ENCODE results near the gene MUC5AC.

Gene MUC5AC

GRCh38 chr11:1204381-1205101 lies 46.8 kb downstream of the MUC5AC start:
- Histone ChIP-seq H3K36me3 (ENCODE audit: control insufficient read depth in 2 of 2, insufficient read depth in 2 of 2, low read length in 2 of 2) (no peaks in the 10 kb centered on the region), H3K9me3 (ENCODE audit: control insufficient read depth in 2 of 2, low read length in 2 of 2) (no peaks in the 10 kb centered on the region), H3K27me3 (ENCODE audit: control insufficient read depth in 2 of 2, insufficient read depth in 2 of 2, low read length in 2 of 2) (peaks cover 4 to 15% of the 10 kb centered on the region in 2 donors)

GRCh38 chr11:1205121-1205986 lies 47.6 kb downstream of the MUC5AC start:
- Histone ChIP-seq H3K9ac (ENCODE audit: low read depth in 1 of 2, low read length in 2 of 2) (no peak overlapping the region), H3K9me3 (ENCODE audit: control insufficient read depth in 2 of 2, low read length in 2 of 2) (no peaks in the 10 kb centered on the region), H3K4me1 (ENCODE audit: control insufficient read depth in 2 of 2, insufficient read depth in 2 of 2, low read length in 2 of 2) (peaks cover 12% of the 10 kb centered on the region in 2 donors), H3K27ac (ENCODE audit: low read depth in 2 of 2, low read length in 2 of 2) (no peak overlapping the region), H3K4me3 (ENCODE audit: low read length in 2 of 2) (no peak overlapping the region), H3K27me3 (ENCODE audit: control insufficient read depth in 2 of 2, insufficient read depth in 2 of 2, low read length in 2 of 2) (peaks cover 0 to 8% of the 10 kb centered on the region in 2 donors), H3K36me3 (ENCODE audit: control insufficient read depth in 2 of 2, insufficient read depth in 2 of 2, low read length in 2 of 2) (no peaks in the 10 kb centered on the region)

More at GRCh38 chr11:1204381-1205101, 46.8 kb downstream of the MUC5AC start:
- Histone ChIP-seq H3K4me1 (ENCODE audit: control insufficient read depth in 2 of 2, insufficient read depth in 2 of 2, low read length in 2 of 2) (peaks cover 12 to 17% of the 10 kb centered on the region in 2 donors), H3K27ac (ENCODE audit: low read depth in 2 of 2, low read length in 2 of 2) (no peak overlapping the region), H3K4me3 (ENCODE audit: low read length in 2 of 2) (no peak overlapping the region), H3K9ac (ENCODE audit: low read depth in 1 of 2, low read length in 2 of 2) (no peak overlapping the region)

DNA sequence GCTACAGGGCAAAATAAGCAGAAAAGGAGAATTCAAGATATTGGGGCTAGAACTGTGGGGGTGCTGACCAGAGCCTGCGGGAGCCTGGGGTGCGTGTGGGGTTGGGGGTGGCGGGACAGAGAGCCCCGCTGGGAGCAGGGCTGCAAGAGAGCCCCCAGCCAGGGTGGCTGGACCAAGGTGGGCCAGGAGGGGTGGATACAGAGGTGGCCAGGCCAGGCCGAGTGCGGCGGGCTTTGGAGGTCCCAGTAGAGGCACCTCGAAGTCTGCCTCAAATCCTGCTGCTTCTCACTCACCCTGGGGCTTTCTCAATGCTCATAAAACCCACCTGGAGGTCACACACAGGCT lies 48.2 kb downstream of the MUC5AC start:
- no peak overlapping the region for H3K27ac ChIP-seq (ENCODE audit: low read depth in 2 of 2, low read length in 2 of 2)
- no peaks in the 10 kb centered on the region for H3K36me3 ChIP-seq (ENCODE audit: control insufficient read depth in 2 of 2, insufficient read depth in 2 of 2, low read length in 2 of 2)
- no peaks in the 10 kb centered on the region for H3K9me3 ChIP-seq (ENCODE audit: control insufficient read depth in 2 of 2, low read length in 2 of 2)
- H3K27me3 ChIP-seq (ENCODE audit: control insufficient read depth in 2 of 2, insufficient read depth in 2 of 2, low read length in 2 of 2), result peaks cover 0 to 5% of the 10 kb centered on the region in 2 donors
- no peak overlapping the region for H3K9ac ChIP-seq (ENCODE audit: low read depth in 1 of 2, low read length in 2 of 2)
- H3K4me1 ChIP-seq (ENCODE audit: control insufficient read depth in 2 of 2, insufficient read depth in 2 of 2, low read length in 2 of 2), result peaks cover 10 to 12% of the 10 kb centered on the region in 2 donors
- H3K4me3 ChIP-seq (ENCODE audit: low read length in 2 of 2), result no peak overlapping the region

DNA sequence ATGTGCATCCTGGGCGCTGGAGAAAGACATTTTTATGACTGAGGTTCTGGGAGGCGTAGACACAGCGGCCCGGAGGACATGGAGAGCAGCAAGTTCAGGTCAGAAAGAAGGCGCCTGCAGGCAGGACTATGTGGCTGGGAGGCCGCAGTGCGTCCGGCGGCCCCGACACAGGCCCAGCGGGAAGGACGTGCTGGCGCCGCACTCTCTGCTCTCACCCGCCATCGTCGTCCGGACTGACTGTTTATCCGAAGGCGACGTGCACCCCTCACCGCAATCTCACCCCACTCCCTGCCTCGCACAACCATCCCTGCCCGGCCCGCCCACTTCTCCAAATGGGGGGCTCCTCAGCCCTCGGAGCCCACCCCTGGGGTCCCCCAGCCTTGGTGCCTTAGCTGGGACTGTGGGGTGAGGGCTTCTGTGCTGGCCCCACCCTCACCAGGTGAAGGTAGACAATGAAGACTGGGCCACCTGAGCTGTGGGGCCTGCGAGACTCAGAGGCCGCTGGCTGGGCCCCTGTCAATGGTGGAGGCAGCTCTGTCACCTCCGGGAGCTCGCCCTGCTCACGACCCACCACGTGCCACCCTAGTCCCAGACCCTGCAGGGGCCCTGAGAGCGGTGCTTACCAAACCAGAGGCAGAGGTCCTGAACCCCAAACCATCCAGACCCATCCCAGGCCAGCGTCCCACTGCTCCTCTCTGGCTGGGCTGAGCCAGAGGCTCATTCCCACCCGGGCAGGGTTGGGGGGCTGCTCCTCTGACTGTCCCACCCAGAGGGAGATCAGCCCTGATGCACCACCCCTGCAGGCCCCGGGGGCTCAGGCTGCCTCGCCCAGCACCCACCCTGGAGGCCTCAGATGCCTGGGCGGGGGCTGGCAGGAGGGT lies 48.9 kb downstream of the MUC5AC start:
- H3K36me3 ChIP-seq (ENCODE audit: control insufficient read depth in 2 of 2, insufficient read depth in 2 of 2, low read length in 2 of 2), result no peaks in the 10 kb centered on the region
- H3K27ac ChIP-seq (ENCODE audit: low read depth in 2 of 2, low read length in 2 of 2), result no peak overlapping the region
- H3K27me3 ChIP-seq (ENCODE audit: control insufficient read depth in 2 of 2, insufficient read depth in 2 of 2, low read length in 2 of 2), result no peaks in the 10 kb centered on the region
- no peak overlapping the region for H3K4me3 ChIP-seq (ENCODE audit: low read length in 2 of 2)
- no peak overlapping the region for H3K9ac ChIP-seq (ENCODE audit: low read depth in 1 of 2, low read length in 2 of 2)
- H3K4me1 ChIP-seq (ENCODE audit: control insufficient read depth in 2 of 2, insufficient read depth in 2 of 2, low read length in 2 of 2), result peaks cover 10 to 12% of the 10 kb centered on the region in 2 donors
- peaks cover under 1 to 3% of the 10 kb centered on the region in 2 donors for H3K9me3 ChIP-seq (ENCODE audit: control insufficient read depth in 2 of 2, low read length in 2 of 2)

DNA sequence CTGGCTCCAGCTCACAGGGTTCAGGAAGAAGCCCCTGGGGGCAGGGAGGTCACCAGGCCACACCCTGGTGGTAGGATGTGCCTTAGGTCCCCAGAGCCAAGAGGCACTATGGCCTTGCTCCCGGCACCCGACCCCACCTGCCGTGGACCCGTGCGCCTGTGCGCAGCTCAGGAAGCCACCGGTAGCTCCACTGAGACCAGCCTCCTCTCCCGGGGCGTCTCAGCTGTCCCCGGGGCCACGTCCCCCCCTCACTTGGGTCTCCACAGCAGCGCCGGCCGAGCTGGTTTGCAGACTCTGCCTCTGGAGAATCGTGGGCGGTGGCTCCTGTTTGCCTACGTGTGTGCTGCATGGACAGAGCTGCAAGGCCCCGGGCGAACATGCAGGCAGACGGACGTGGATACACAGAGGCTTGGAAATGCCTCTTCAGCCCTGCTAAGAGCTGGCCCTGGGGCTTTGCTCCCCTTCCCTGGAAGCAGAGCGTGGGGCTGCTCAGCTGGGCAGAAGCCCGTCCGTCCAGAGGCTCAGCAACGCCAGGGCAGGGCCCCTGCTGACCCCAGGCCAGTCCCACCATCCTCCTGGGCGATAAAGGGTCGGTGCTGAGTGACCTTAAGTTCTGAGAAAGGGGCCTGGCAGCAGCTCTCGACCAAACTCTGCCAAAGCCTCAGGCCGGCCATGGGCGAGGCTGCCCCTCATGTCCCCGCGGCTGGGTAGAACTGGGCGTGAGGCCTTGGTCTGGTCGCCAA lies 49.8 kb downstream of the MUC5AC start:
- H3K36me3 ChIP-seq (ENCODE audit: control insufficient read depth in 2 of 2, insufficient read depth in 2 of 2, low read length in 2 of 2), result no peaks in the 10 kb centered on the region
- H3K27me3 ChIP-seq (ENCODE audit: control insufficient read depth in 2 of 2, insufficient read depth in 2 of 2, low read length in 2 of 2), result no peaks in the 10 kb centered on the region
- H3K4me1 ChIP-seq (ENCODE audit: control insufficient read depth in 2 of 2, insufficient read depth in 2 of 2, low read length in 2 of 2), result peaks cover 10 to 12% of the 10 kb centered on the region in 2 donors
- H3K27ac ChIP-seq (ENCODE audit: low read depth in 2 of 2, low read length in 2 of 2), result no peak overlapping the region
- H3K9ac ChIP-seq (ENCODE audit: low read depth in 1 of 2, low read length in 2 of 2), result no peak overlapping the region
- no peak overlapping the region for H3K4me3 ChIP-seq (ENCODE audit: low read length in 2 of 2)
- peaks cover 5 to 8% of the 10 kb centered on the region in 2 donors for H3K9me3 ChIP-seq (ENCODE audit: control insufficient read depth in 2 of 2, low read length in 2 of 2)

DNA sequence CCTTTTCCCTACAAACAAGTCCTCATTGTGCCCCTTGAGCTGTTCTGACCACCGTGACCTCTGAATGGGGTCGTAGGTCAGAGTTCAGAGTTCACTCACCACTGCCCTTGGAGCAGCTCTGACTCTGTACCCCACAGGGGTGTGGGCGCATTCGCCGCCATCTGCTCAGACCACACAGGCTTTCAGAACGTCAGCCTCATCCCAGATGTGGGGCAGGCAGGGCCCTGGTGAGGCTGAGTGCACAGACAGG lies 50.3 kb downstream of the MUC5AC start:
- no peak overlapping the region for H3K4me3 ChIP-seq (ENCODE audit: low read length in 2 of 2)
- H3K4me1 ChIP-seq (ENCODE audit: control insufficient read depth in 2 of 2, insufficient read depth in 2 of 2, low read length in 2 of 2), result peaks cover 10 to 11% of the 10 kb centered on the region in 2 donors
- no peak overlapping the region for H3K9ac ChIP-seq (ENCODE audit: low read depth in 1 of 2, low read length in 2 of 2)
- peaks cover 5 to 8% of the 10 kb centered on the region in 2 donors for H3K9me3 ChIP-seq (ENCODE audit: control insufficient read depth in 2 of 2, low read length in 2 of 2)
- no peak overlapping the region for H3K27ac ChIP-seq (ENCODE audit: low read depth in 2 of 2, low read length in 2 of 2)
- no peaks in the 10 kb centered on the region for H3K27me3 ChIP-seq (ENCODE audit: control insufficient read depth in 2 of 2, insufficient read depth in 2 of 2, low read length in 2 of 2)
- H3K36me3 ChIP-seq (ENCODE audit: control insufficient read depth in 2 of 2, insufficient read depth in 2 of 2, low read length in 2 of 2), result no peaks in the 10 kb centered on the region

DNA sequence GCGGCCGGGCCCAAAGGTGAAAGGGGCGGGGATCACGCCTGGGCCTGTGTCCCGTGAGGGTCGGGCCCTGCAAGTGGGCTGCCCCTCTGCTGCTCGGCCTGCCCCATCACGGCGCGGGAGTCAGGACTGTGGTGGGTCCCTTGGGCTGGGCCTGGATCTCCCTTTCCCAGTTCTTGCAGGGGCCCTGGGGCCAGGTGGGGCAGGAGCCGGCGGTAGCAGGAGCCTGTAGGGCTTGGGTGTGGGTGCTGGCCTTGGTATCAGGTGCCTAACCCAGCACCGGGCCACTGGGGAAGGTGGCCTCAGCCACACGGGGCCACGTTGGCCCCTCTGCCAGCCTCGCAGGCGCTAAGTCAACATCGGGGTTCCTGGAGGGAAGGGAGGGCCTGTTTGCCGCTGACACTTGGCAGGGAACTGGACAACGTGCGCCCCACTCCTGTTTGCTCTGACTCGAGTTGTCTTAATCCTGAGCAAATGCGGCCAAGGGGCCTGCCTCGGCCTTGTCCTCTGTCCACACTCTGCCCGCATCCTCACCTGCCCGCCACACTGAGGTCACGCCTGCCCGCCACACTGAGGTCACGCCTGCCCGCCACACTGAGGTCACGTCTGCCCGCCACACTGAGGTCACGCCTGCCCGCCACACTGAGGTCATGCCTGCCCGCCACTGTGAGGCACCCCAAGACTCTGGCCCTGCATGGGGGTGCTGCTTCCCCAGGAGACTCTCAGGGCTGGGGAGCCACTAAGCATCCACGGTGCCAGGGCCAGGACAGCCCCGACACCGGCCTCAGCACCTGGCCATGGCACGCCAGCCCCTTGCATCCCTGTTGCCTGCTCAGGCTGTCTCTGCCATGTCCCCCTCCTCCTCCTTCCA lies 50.9 kb downstream of the MUC5AC start:
- H3K9ac ChIP-seq (ENCODE audit: low read depth in 1 of 2, low read length in 2 of 2), result no peak overlapping the region
- H3K27me3 ChIP-seq (ENCODE audit: control insufficient read depth in 2 of 2, insufficient read depth in 2 of 2, low read length in 2 of 2), result no peaks in the 10 kb centered on the region
- no peaks in the 10 kb centered on the region for H3K36me3 ChIP-seq (ENCODE audit: control insufficient read depth in 2 of 2, insufficient read depth in 2 of 2, low read length in 2 of 2)
- peaks cover 5 to 8% of the 10 kb centered on the region in 2 donors for H3K9me3 ChIP-seq (ENCODE audit: control insufficient read depth in 2 of 2, low read length in 2 of 2)
- H3K4me1 ChIP-seq (ENCODE audit: control insufficient read depth in 2 of 2, insufficient read depth in 2 of 2, low read length in 2 of 2), result peaks cover 4 to 6% of the 10 kb centered on the region in 2 donors
- H3K4me3 ChIP-seq (ENCODE audit: low read length in 2 of 2), result no peak overlapping the region
- H3K27ac ChIP-seq (ENCODE audit: low read depth in 2 of 2, low read length in 2 of 2), result no peak overlapping the region

DNA sequence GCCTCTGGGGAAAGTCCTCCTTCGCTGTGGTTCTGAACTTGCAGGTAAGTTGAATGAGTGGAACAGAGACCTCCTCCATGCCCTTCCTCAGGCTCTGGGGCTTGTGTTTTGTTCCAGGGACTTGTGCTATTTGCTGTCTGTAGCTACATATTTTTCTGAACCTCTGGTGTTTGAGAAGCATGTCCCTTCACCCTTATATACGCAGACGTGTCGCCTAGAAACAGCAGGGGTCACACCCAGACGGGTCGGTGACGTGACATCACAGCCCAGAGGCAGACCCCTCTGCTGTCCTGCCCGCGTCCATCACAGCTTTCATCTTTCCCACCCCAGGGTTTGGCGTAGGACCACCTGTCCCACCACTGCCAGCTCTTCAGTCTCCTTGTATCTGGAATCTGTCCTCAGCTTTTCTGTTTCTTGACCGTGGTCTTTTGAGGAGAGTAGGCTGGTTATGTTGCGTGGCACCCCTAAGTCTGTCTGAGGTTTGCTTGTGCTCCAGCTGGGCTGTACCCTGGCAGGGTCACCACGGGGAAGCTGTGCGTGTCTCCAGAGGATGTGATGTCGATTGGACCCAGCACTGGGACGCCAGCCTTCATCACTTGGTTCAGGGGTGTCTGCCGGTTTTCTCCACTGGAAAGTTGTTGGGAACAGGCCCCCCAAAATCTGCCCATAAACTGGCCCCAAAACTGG lies 51.8 kb downstream of the MUC5AC start:
- Histone ChIP-seq H3K27me3 (ENCODE audit: control insufficient read depth in 2 of 2, insufficient read depth in 2 of 2, low read length in 2 of 2) (no peaks in the 10 kb centered on the region), H3K4me3 (ENCODE audit: low read length in 2 of 2) (no peak overlapping the region), H3K27ac (ENCODE audit: low read depth in 2 of 2, low read length in 2 of 2) (no peak overlapping the region), H3K9me3 (ENCODE audit: control insufficient read depth in 2 of 2, low read length in 2 of 2) (peaks cover 5 to 8% of the 10 kb centered on the region in 2 donors), H3K4me1 (ENCODE audit: control insufficient read depth in 2 of 2, insufficient read depth in 2 of 2, low read length in 2 of 2) (no peaks in the 10 kb centered on the region), H3K36me3 (ENCODE audit: control insufficient read depth in 2 of 2, insufficient read depth in 2 of 2, low read length in 2 of 2) (no peaks in the 10 kb centered on the region), H3K9ac (ENCODE audit: low read depth in 1 of 2, low read length in 2 of 2) (no peak overlapping the region)

All from mucosa of rectum (tissue), 2 donors.